GM18909 (cell line): Measurements from ENCODE around the gene DBNDD2.

ENCODE experiments used
- ATAC-seq: cut with Tn5 transposase; IDR thresholded peaks from one replicate; pipeline ENCODE4 v1.9.1; 2021; ENCODE audit warnings: mild to moderate bottlenecking; ENCODE audit not compliant: unreplicated experiment, poor library complexity

The DBNDD2 gene

GRCh38 chr20:45407783-45408645 is at the start of gene DBNDD2:
Gene DBNDD2 (plus strand): TSS chr20:45408289. CDS start chr20:45408468, 179 bp downstream.
- ATAC-seq = no peak

- ATAC-seq = no peak
These were observed 49.1 kb upstream of the DBNDD2 start for GRCh38 chr20:45359069-45359405.

GRCh38 chr20:45359406-45360148 is 48.5 kb upstream of the DBNDD2 start:
- ATAC-seq = no peak

GRCh38 chr20:45361793-45362192 is 46.3 kb upstream of the DBNDD2 start:
- no peak for ATAC-seq

GRCh38 chr20:45362804-45363610 is 45.1 kb upstream of the DBNDD2 start, which contains the start of gene SYS1:
Gene SYS1 (plus strand): TSS chr20:45363156. CDS start chr20:45363532, 376 bp downstream.
- ATAC-seq = peak; percentile 89

- no peak for ATAC-seq
These were observed 44.2 kb upstream of the DBNDD2 start for GRCh38 chr20:45363611-45364492.

GRCh38 chr20:45365444-45365970 is 42.6 kb upstream of the DBNDD2 start:
- no peak for ATAC-seq

- no peak for ATAC-seq
These were observed 41.9 kb upstream of the DBNDD2 start for GRCh38 chr20:45366192-45366591.

- no peak for ATAC-seq
These were observed 41.5 kb upstream of the DBNDD2 start for GRCh38 chr20:45366631-45367030.

- ATAC-seq = no peak
These were observed 41.0 kb upstream of the DBNDD2 start for GRCh38 chr20:45367126-45367525.

GRCh38 chr20:45368221-45368980 is 39.7 kb upstream of the DBNDD2 start:
- ATAC-seq = peak; percentile 86

- no peak for ATAC-seq
These were observed 37.4 kb upstream of the DBNDD2 start for GRCh38 chr20:45370571-45371160.

GRCh38 chr20:45372241-45372640 is 35.8 kb upstream of the DBNDD2 start:
- no peak for ATAC-seq

GRCh38 chr20:45372646-45373352 is 35.3 kb upstream of the DBNDD2 start:
- ATAC-seq = no peak

- ATAC-seq = peak; percentile 55
These were observed 34.6 kb upstream of the DBNDD2 start for GRCh38 chr20:45373353-45374100.

- no peak for ATAC-seq
These were observed 34.0 kb upstream of the DBNDD2 start for GRCh38 chr20:45374101-45374467.

GRCh38 chr20:45374966-45375365 is 33.1 kb upstream of the DBNDD2 start:
- ATAC-seq = no peak
